HEK293 (cell line): ENCODE data around the gene RHOG.

Source experiments
- HIC1 ChIP-seq: fragments of 450-650 bp; formaldehyde crosslinking; IDR thresholded peaks from 2 replicates; pipeline ENCODE4 v1.5.1; 2016; ENCODE audit warnings: missing biosample characterization, missing genetic modification characterization
- HOXD13 ChIP-seq: sonication (generic); formaldehyde crosslinking; IDR thresholded peaks from 2 replicates; pipeline ENCODE4 v1.8.0; 2022; ENCODE audit warnings: missing genetic modification reagents, borderline replicate concordance
- INSM2 ChIP-seq: fragments of 450-650 bp; formaldehyde crosslinking; IDR thresholded peaks from 2 replicates; pipeline ENCODE4 v1.5.1; 2016; ENCODE audit warnings: missing biosample characterization, missing genetic modification characterization
- MYNN ChIP-seq: fragments of 450-650 bp; formaldehyde crosslinking; IDR thresholded peaks from 2 replicates; pipeline ENCODE4 v1.5.1; 2016; ENCODE audit warnings: missing biosample characterization, missing genetic modification characterization, borderline replicate concordance
- MZF1 ChIP-seq: fragments of 450-650 bp; formaldehyde crosslinking; IDR thresholded peaks from 2 replicates; pipeline ENCODE4 v1.5.1; 2017; ENCODE audit warnings: missing biosample characterization, missing genetic modification characterization, borderline replicate concordance
- PRDM6 ChIP-seq: fragments of 450-650 bp; formaldehyde crosslinking; IDR thresholded peaks from 2 replicates; pipeline ENCODE4 v1.5.1; 2017; ENCODE audit warnings: missing biosample characterization, missing genetic modification characterization
- SCRT1 ChIP-seq: fragments of 450-650 bp; formaldehyde crosslinking; IDR thresholded peaks from 2 replicates; pipeline ENCODE4 v1.5.1; 2016; ENCODE audit warnings: missing biosample characterization, missing genetic modification characterization, borderline replicate concordance
- TRIM28 ChIP-seq: IDR thresholded peaks from 2 replicates; pipeline ENCODE4 v1.6.1; 2011; ENCODE audit warnings: low read length, control low read depth, borderline replicate concordance
- WT1 ChIP-seq: fragments of 450-650 bp; formaldehyde crosslinking; IDR thresholded peaks from 2 replicates; pipeline ENCODE4 v1.5.1; 2016; ENCODE audit warnings: missing biosample characterization, missing genetic modification characterization
- ZIC2 ChIP-seq: fragments of 450-650 bp; formaldehyde crosslinking; IDR thresholded peaks from 2 replicates; pipeline ENCODE4 v1.5.1; 2016; ENCODE audit warnings: missing biosample characterization, missing genetic modification characterization
- ZNF132 ChIP-seq: fragments of 450-650 bp; formaldehyde crosslinking; IDR thresholded peaks from 2 replicates; pipeline ENCODE4 v1.5.1; 2017; ENCODE audit warnings: missing biosample characterization, missing genetic modification characterization, borderline replicate concordance
- ZNF155 ChIP-seq: fragments of 450-650 bp; formaldehyde crosslinking; IDR thresholded peaks from 2 replicates; pipeline ENCODE4 v1.5.1; 2016; ENCODE audit warnings: missing biosample characterization, missing genetic modification characterization
- ZNF292 ChIP-seq: fragments of 450-650 bp; formaldehyde crosslinking; IDR thresholded peaks from 2 replicates; pipeline ENCODE4 v1.5.1; 2016; ENCODE audit warnings: low read depth, missing biosample characterization, missing genetic modification characterization, borderline replicate concordance
- ZNF324 ChIP-seq: fragments of 450-650 bp; formaldehyde crosslinking; IDR thresholded peaks from 2 replicates; pipeline ENCODE4 v1.5.1; 2016; ENCODE audit warnings: missing biosample characterization, missing genetic modification characterization
- ZNF37A ChIP-seq: fragments of 450-650 bp; IDR thresholded peaks from 2 replicates; pipeline ENCODE4 v1.5.1; 2018; ENCODE audit warnings: missing biosample characterization, missing genetic modification characterization
- ZNF501 ChIP-seq: fragments of 450-650 bp; formaldehyde crosslinking; IDR thresholded peaks from 2 replicates; pipeline ENCODE4 v1.5.1; 2016; ENCODE audit warnings: missing biosample characterization, missing genetic modification characterization
- ZNF585B ChIP-seq: fragments of 450-650 bp; formaldehyde crosslinking; IDR thresholded peaks from 2 replicates; pipeline ENCODE4 v1.5.1; 2016; ENCODE audit warnings: missing biosample characterization, missing genetic modification characterization
- ZNF654 ChIP-seq: fragments of 450-650 bp; formaldehyde crosslinking; IDR thresholded peaks from 2 replicates; pipeline ENCODE4 v1.5.1; 2016; ENCODE audit warnings: low read depth, missing biosample characterization, missing genetic modification characterization
- ZXDB ChIP-seq: fragments of 450-650 bp; formaldehyde crosslinking; IDR thresholded peaks from 2 replicates; pipeline ENCODE4 v1.5.1; 2016; ENCODE audit warnings: missing biosample characterization, missing genetic modification characterization
- TF ChIP-seq, protein P1 (sequence below): fragments of 450-650 bp; formaldehyde crosslinking; IDR thresholded peaks from 2 replicates; pipeline ENCODE4 v1.5.1; 2016; ENCODE audit warnings: missing biosample characterization, missing genetic modification characterization
- TF ChIP-seq, protein P2 (sequence below): fragments of 450-650 bp; formaldehyde crosslinking; conservative IDR thresholded peaks from 2 replicates; pipeline ENCODE4 v1.5.1; 2016; ENCODE audit warnings: low read depth, missing biosample characterization, missing genetic modification characterization
- TF ChIP-seq, protein P3 (sequence below): fragments of 450-650 bp; formaldehyde crosslinking; IDR thresholded peaks from 2 replicates; pipeline ENCODE4 v1.5.1; 2017; ENCODE audit warnings: missing biosample characterization, missing genetic modification characterization
- TF ChIP-seq, protein P4 (sequence below): fragments of 450-650 bp; formaldehyde crosslinking; IDR thresholded peaks from 2 replicates; pipeline ENCODE4 v1.5.1; 2016; ENCODE audit warnings: missing biosample characterization, missing genetic modification characterization, borderline replicate concordance

RHOG gene

GRCh38 chr11:3797329-3798090 is 43.2 kb downstream of the RHOG start, which contains the start of gene NUP98 (continued):
- TF ChIP-seq HIC1 = peak; percentile 86
- no peak for TF ChIP-seq MZF1 (tag by site-specific recombination)
- TF ChIP-seq ZNF501 (tag by site-specific recombination) = peak; percentile 41; the same call in 1 of the 2 replicates
- TF ChIP-seq, protein P1, sequence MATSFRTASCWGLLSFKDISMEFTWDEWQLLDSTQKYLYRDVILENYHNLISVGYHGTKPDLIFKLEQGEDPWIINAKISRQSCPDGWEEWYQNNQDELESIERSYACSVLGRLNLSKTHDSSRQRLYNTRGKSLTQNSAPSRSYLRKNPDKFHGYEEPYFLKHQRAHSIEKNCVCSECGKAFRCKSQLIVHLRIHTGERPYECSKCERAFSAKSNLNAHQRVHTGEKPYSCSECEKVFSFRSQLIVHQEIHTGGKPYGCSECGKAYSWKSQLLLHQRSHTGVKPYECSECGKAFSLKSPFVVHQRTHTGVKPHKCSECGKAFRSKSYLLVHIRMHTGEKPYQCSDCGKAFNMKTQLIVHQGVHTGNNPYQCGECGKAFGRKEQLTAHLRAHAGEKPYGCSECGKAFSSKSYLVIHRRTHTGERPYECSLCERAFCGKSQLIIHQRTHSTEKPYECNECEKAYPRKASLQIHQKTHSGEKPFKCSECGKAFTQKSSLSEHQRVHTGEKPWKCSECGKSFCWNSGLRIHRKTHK (tag by site-specific recombination) = no peak
- TF ChIP-seq MYNN = no peak
- TF ChIP-seq ZNF155 = no peak
- no peak for TF ChIP-seq ZNF654 (tag by site-specific recombination)
- TF ChIP-seq ZXDB (tag by site-specific recombination) = peak; percentile 76
- TF ChIP-seq ZNF324 (tag by site-specific recombination) = no peak
- TF ChIP-seq, protein P2, sequence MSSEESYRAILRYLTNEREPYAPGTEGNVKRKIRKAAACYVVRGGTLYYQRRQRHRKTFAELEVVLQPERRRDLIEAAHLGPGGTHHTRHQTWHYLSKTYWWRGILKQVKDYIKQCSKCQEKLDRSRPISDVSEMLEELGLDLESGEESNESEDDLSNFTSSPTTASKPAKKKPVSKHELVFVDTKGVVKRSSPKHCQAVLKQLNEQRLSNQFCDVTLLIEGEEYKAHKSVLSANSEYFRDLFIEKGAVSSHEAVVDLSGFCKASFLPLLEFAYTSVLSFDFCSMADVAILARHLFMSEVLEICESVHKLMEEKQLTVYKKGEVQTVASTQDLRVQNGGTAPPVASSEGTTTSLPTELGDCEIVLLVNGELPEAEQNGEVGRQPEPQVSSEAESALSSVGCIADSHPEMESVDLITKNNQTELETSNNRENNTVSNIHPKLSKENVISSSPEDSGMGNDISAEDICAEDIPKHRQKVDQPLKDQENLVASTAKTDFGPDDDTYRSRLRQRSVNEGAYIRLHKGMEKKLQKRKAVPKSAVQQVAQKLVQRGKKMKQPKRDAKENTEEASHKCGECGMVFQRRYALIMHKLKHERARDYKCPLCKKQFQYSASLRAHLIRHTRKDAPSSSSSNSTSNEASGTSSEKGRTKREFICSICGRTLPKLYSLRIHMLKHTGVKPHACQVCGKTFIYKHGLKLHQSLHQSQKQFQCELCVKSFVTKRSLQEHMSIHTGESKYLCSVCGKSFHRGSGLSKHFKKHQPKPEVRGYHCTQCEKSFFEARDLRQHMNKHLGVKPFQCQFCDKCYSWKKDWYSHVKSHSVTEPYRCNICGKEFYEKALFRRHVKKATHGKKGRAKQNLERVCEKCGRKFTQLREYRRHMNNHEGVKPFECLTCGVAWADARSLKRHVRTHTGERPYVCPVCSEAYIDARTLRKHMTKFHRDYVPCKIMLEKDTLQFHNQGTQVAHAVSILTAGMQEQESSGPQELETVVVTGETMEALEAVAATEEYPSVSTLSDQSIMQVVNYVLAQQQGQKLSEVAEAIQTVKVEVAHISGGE (tag by site-specific recombination) = no peak
- TF ChIP-seq ZNF37A (tag by site-specific recombination) = no peak
- TF ChIP-seq SCRT1 (tag by site-specific recombination) = no peak
- peak; percentile 21; the same call in 1 of the 2 replicates for TF ChIP-seq INSM2 (tag by site-specific recombination)
- TF ChIP-seq ZNF585B = no peak
- TF ChIP-seq ZNF132 = no peak
- TF ChIP-seq, protein P3, sequence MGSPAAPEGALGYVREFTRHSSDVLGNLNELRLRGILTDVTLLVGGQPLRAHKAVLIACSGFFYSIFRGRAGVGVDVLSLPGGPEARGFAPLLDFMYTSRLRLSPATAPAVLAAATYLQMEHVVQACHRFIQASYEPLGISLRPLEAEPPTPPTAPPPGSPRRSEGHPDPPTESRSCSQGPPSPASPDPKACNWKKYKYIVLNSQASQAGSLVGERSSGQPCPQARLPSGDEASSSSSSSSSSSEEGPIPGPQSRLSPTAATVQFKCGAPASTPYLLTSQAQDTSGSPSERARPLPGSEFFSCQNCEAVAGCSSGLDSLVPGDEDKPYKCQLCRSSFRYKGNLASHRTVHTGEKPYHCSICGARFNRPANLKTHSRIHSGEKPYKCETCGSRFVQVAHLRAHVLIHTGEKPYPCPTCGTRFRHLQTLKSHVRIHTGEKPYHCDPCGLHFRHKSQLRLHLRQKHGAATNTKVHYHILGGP (tag by site-specific recombination) = no peak
- TF ChIP-seq ZNF292 (tag by site-specific recombination) = no peak
- no peak for TF ChIP-seq PRDM6 (tag by site-specific recombination)
- 0 out of 2 replicates have a peak, but pooled peaks have one; percentile 28 for TF ChIP-seq WT1 (tag by site-specific recombination)
- TF ChIP-seq HOXD13 (CRISPR knock-in tag) = peak; percentile 66; the same call in 1 of the 2 replicates
- TF ChIP-seq ZIC2 (tag by site-specific recombination) = peak; percentile 53; the same call in 1 of the 2 replicates
- no peak for TF ChIP-seq TRIM28
- TF ChIP-seq, protein P4, sequence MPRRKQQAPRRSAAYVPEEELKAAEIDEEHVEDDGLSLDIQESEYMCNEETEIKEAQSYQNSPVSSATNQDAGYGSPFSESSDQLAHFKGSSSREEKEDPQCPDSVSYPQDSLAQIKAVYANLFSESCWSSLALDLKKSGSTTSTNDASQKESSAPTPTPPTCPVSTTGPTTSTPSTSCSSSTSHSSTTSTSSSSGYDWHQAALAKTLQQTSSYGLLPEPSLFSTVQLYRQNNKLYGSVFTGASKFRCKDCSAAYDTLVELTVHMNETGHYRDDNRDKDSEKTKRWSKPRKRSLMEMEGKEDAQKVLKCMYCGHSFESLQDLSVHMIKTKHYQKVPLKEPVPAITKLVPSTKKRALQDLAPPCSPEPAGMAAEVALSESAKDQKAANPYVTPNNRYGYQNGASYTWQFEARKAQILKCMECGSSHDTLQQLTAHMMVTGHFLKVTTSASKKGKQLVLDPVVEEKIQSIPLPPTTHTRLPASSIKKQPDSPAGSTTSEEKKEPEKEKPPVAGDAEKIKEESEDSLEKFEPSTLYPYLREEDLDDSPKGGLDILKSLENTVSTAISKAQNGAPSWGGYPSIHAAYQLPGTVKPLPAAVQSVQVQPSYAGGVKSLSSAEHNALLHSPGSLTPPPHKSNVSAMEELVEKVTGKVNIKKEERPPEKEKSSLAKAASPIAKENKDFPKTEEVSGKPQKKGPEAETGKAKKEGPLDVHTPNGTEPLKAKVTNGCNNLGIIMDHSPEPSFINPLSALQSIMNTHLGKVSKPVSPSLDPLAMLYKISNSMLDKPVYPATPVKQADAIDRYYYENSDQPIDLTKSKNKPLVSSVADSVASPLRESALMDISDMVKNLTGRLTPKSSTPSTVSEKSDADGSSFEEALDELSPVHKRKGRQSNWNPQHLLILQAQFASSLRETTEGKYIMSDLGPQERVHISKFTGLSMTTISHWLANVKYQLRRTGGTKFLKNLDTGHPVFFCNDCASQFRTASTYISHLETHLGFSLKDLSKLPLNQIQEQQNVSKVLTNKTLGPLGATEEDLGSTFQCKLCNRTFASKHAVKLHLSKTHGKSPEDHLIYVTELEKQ (tag by site-specific recombination) = no peak
